Adrenal gland (tissue), 12 donors: Measurements from ENCODE around the gene HSPA9. TPM values are rescaled to one million over a fixed set of nuclear protein-coding genes. Genes with fewer than 3 reads are reported as not detected.

Source experiments
- DNase-seq, 7 donors: peaks; one replicate each; pipeline ENCODE4 v3.0.0-alpha.2; 2019 to 2020
- H3K27ac ChIP-seq, 5 donors: fragments of 200-600 bp; sonication (generic) in 4 of 5; 1 replicate in 3 of 5; 2 replicates in 2 of 5; pipeline versions ENCODE4 v1.5.1 to v1.8.0; 2016 to 2020; ENCODE audit warnings: mild to moderate bottlenecking in 1 of 5
- H3K27me3 ChIP-seq: fragments of 200-600 bp; 2 replicates; pipeline ENCODE4 v1.8.0; 2021
- H3K36me3 ChIP-seq, 2 donors: fragments of 200-600 bp; replicated peaks in 1 of 2; 1 replicate in 1 of 2; 2 replicates in 1 of 2; pipeline versions ENCODE4 v1.5.1 to v1.8.0; 2018 to 2022
- H3K4me1 ChIP-seq, 2 donors: fragments of 200-600 bp; replicated peaks in 1 of 2; 1 replicate in 1 of 2; 2 replicates in 1 of 2; pipeline versions ENCODE4 v1.5.1 to v1.8.0; 2018 to 2021
- H3K4me3 ChIP-seq, 4 donors: fragments of 200-600 bp; sonication (generic) in 3 of 4; one replicate each; pipeline ENCODE4 v1.5.1; 2016 to 2018
- H3K9me3 ChIP-seq, 3 donors: fragments of 200-600 bp; sonication (generic) in 1 of 3; replicated peaks in 1 of 3; 1 replicate in 2 of 3; 2 replicates in 1 of 3; pipeline versions ENCODE4 v1.5.1 to v1.8.0; 2016 to 2021
- POLR2A ChIP-seq, 2 donors: fragments of 450-650 bp; IDR thresholded peaks; one replicate each; pipeline ENCODE4 v1.6.1; 2017; ENCODE audit warnings: antibody characterized with exemption in 2 of 2, mild to moderate bottlenecking in 2 of 2, moderate library complexity in 1 of 2
- WGBS, 4 donors: extraction: QIAGEN DNeasy Blood & Tissue Kit in 2 of 4; methylation state at CpG; one replicate each; pipeline versions ENCODE4 v1.1.5 to v1.1.7; 2013 to 2017; 5-methylcytosine and 5-hydroxymethylcytosine counted together
- intact Hi-C, 2 donors: fragments of 100-400 bp; cut with DNase I; formaldehyde crosslinking; loops; one replicate each; pipeline versions ENCODE4 v1.14.1 to v1.15.0; 2022 to 2023
- polyA plus RNA-seq, 3 donors: library from polyadenylated mRNA; stranded (reverse); fragments of 200-250 nt in 2 of 3; fragments of 350-450 nt in 1 of 3; fragmentation: Illumina TruSeq in 1 of 3; extraction: RNeasy Lipid Tissue Mini Kit (QIAGEN cat#74804) in 1 of 3; gene quantifications; one replicate each; pipeline ENCODE4 v1.2.3, GENCODE V29; 2013 to 2014
- total RNA-seq, 9 donors: library from RNA; depleted of rRNA in 4 of 9; stranded (reverse); fragments of >200 nt in 4 of 9; fragments of 120-200 nt in 1 of 9; fragmentation: NEBNext Ultra II Directional in 1 of 9; extraction: Animal tissue kit (Norgen Biotek cat#: 25700) in 1 of 9; gene quantifications; one replicate each; pipeline versions ENCODE4 v1.1.0 to v1.2.4, GENCODE V29; 2013 to 2023
- TF ChIP-seq, protein P1 (sequence below), 6 experiments: fragments of 450-650 bp in 4 of 6; fragments of 200-600 bp in 2 of 6; sonication (generic) in 1 of 6; IDR thresholded peaks; 1 replicate in 5 of 6; 2 replicates in 1 of 6; pipeline versions ENCODE4 v1.5.1 to v1.8.0; 2016 to 2021; ENCODE audit warnings: antibody characterized with exemption in 6 of 6, mild to moderate bottlenecking in 2 of 6, moderate library complexity in 1 of 6
- donor health status: healthy with polysubstance abuse.
- donor health status: Bipolar disorder and iron deficiency.
- donor health status: DM: yes; HTN: yes; CAD: no.
- donor health status: DM: no; HTN: no; CAD: no.
- donor health status: DM: no; HTN: no; CAD: no.
- donor health status: DM: yes; HTN: yes; CAD: no.

HSPA9 gene
- total and polyA plus RNA-seq, 12 donors = 92.3 to 1,206 (median 501) TPM

DNA sequence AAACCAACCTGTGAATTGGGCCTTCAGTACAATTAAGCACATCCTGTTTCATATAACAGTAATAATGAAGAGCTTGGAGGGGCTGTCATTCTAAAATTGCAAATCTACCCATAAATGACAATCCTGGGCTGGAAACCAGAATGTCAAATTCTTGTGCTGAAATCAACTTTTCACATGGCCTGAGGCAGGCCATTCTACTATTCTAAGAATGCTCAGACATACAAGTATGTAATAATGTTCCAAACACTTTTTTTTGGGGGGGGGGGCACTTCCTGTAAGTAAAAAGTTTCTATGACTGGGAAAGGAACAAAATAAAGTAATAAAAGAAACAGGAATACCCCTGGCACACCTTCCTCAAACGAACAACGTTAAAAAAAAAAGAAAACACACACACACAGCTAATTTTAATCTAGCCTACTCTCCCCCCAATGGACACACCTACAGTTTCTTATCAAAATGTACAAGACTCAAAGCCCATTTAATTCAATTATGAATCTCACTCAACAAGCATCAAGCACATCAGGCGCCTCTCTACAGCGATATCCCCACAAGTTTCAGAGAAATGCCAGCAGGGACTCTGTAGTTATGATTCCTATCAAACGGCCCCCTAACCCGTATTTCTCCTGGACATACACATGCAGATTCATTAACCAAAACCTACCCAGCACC is 33.6 kb downstream of the HSPA9 start:
- no peak for TF ChIP-seq POLR2A (IDR thresholded peaks at IDR 0.05)
- TF ChIP-seq, protein P1, sequence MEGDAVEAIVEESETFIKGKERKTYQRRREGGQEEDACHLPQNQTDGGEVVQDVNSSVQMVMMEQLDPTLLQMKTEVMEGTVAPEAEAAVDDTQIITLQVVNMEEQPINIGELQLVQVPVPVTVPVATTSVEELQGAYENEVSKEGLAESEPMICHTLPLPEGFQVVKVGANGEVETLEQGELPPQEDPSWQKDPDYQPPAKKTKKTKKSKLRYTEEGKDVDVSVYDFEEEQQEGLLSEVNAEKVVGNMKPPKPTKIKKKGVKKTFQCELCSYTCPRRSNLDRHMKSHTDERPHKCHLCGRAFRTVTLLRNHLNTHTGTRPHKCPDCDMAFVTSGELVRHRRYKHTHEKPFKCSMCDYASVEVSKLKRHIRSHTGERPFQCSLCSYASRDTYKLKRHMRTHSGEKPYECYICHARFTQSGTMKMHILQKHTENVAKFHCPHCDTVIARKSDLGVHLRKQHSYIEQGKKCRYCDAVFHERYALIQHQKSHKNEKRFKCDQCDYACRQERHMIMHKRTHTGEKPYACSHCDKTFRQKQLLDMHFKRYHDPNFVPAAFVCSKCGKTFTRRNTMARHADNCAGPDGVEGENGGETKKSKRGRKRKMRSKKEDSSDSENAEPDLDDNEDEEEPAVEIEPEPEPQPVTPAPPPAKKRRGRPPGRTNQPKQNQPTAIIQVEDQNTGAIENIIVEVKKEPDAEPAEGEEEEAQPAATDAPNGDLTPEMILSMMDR (IDR thresholded peaks at IDR 0.05) = no peak
- H3K9me3 ChIP-seq = no peaks in the 10 kb centered on the region
- peaks cover 52 to 72% of the 10 kb centered on the region in 2 donors for H3K4me1 ChIP-seq
- peak overlapping the region; percentile 52 to 95 (median 80) for H3K4me3 ChIP-seq
- H3K27me3 ChIP-seq = no peaks in the 10 kb centered on the region
- peak overlapping the region; percentile 90 to 100 (median 94) for H3K27ac ChIP-seq
- H3K36me3 ChIP-seq = no peaks in the 10 kb centered on the region
- DNase-seq = no peak
- WGBS, 4 donors = 10 to 21% (median 13%) methylated on average over 6 of the region's 6 CpGs
- intact Hi-C loops = loop anchor here in 1 of 2 donors (5.0 kb wide), 1 partner anchor 84 kb away; no protein-coding TSS in a partner anchor

DNA sequence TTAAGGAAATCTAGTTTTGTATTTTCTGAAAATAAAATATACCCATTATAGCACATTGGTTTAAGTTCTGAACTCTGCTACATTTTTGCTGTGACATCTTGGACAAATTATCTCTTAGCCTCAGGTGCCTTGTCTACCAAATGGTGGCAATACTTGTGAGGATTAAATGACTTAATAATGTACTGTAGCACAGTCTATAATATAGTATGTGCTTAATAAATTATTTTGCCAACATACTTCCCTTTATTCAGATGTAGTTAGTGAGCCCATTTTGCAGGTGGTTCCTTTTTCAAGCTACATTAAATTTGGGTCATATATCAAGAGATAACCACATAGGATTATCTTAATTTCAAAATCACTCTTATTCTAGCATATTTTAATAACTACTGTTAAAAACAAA is 35.4 kb downstream of the HSPA9 start:
- intact Hi-C loops = loop anchor here in 1 of 2 donors (5.0 kb wide), 1 partner anchor 82 kb away; no protein-coding TSS in a partner anchor
- no peaks in the 10 kb centered on the region for H3K27me3 ChIP-seq
- no peak overlapping the region for H3K4me3 ChIP-seq
- TF ChIP-seq, protein P1 (IDR thresholded peaks at IDR 0.05) = no peak
- no peak for TF ChIP-seq POLR2A (IDR thresholded peaks at IDR 0.05)
- H3K4me1 ChIP-seq = peaks cover 34 to 61% of the 10 kb centered on the region in 2 donors
- H3K9me3 ChIP-seq = no peaks in the 10 kb centered on the region
- no peaks in the 10 kb centered on the region for H3K36me3 ChIP-seq
- no peak for DNase-seq
- H3K27ac ChIP-seq = no peak overlapping the region

DNA sequence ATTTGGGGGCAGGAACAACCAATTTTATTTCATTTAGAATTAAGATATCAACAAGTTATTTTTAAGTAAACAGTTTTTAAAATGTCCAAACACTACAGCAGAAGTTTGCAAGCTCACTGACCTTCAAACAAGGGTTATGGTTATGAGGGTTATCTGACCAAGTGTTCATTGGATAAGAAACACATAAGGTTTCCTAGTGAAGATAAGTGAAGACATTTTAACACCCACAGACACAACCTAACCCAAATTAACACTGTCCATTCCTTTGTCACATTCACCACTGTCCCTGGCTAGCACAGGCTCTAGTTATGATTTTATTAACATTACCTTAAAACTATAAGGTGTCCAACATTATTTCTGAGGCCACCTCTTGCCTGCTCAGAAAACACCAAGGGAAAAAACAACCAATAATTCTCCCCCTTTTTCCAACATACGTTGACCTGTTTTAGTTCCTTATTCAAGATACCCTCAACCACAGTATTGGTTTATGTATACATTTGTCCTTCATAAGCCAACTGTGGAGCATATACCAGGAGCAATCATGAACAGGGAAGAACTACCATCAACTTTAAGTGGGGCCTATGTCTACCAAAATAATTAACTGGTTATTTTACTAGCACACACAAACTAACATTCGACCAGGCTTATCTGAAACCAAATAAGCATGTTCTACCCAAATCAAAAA is 36.1 kb downstream of the HSPA9 start:
- Histone ChIP-seq H3K27me3 (no peaks in the 10 kb centered on the region), H3K4me3 (no peak overlapping the region), H3K36me3 (no peaks in the 10 kb centered on the region), H3K27ac (no peak overlapping the region), H3K9me3 (no peaks in the 10 kb centered on the region), H3K4me1 (peaks cover 29 to 61% of the 10 kb centered on the region in 2 donors)
- intact Hi-C loops = no loop called here
- DNase-seq = no peak
- TF ChIP-seq, protein P1 (IDR thresholded peaks at IDR 0.05) = no peak
- no peak for TF ChIP-seq POLR2A (IDR thresholded peaks at IDR 0.05)
- WGBS, 4 donors = 58 to 69% (median 65%) methylated on average over 2 of the region's 2 CpGs

DNA sequence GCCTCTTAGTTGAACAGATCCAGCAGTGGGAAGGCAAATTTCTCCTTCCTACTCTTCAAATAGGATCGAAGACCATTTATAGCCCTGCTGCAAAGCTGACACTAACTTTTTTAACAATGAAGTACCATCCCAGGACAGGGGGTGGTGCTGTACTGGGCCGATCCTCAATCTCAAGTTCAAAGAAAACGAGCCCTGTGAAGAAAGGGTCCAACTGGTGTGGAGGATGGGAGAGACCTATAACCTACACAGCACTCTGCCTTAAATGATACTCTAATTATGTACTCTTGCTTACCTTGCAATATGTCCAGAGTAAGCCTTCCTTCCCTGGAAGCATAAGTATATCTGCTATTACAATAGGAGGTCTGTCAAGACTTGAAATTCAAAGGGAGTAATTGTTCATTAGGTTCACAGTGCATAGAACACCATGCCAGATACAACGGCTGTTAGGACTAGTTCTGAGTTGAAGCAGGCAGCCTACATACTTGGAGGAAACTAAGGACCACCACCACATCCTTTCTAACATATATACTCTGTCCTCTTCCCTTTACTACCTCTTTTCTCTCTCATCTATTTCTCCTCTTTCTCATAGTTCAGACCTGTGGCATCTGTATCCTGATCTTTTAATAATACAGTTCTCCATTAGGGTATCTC is 38.4 kb downstream of the HSPA9 start:
- WGBS, 4 donors = 64 to 81% (median 73%) methylated on average over 4 of the region's 4 CpGs
- Histone ChIP-seq H3K27me3 (no peaks in the 10 kb centered on the region), H3K27ac (peak overlapping the region in 1 of 5 donors; percentile 8), H3K36me3 (peaks cover 0 to 5% of the 10 kb centered on the region in 2 donors), H3K9me3 (no peaks in the 10 kb centered on the region), H3K4me1 (peaks cover 26 to 60% of the 10 kb centered on the region in 2 donors), H3K4me3 (no peak overlapping the region)
- intact Hi-C loops = no loop called here
- TF ChIP-seq, protein P1 (IDR thresholded peaks at IDR 0.05) = peak in 5 of 6 experiments; percentile 6 to 38 (median 29)
- TF ChIP-seq POLR2A (IDR thresholded peaks at IDR 0.05) = no peak
- no peak for DNase-seq
